Skeletal muscle tissue (tissue), 4 donors: Measurements from ENCODE around the gene ADAMTSL5. TPM values are rescaled to one million over a fixed set of nuclear protein-coding genes. Genes with fewer than 3 reads are reported as not detected.
"Not testable (repeated sequence)": the region's sequence is repeated elsewhere in the genome, so short reads cannot be mapped to it uniquely, and the experiment has no call there.

ENCODE experiments used
- H3K27ac ChIP-seq: one replicate; pipeline ENCODE4 v1.7.0; 2013; ENCODE audit warnings: mild to moderate bottlenecking, low read depth, low read length, inconsistent platforms
- H3K27me3 ChIP-seq, 3 donors: one replicate each; pipeline ENCODE4 v1.7.0; 2013; ENCODE audit warnings: low read length in 3 of 3; ENCODE audit not compliant: control insufficient read depth in 3 of 3, insufficient read depth in 3 of 3
- H3K36me3 ChIP-seq, 3 donors: one replicate each; pipeline ENCODE4 v1.7.0; 2013; ENCODE audit warnings: low read length in 3 of 3; ENCODE audit not compliant: control insufficient read depth in 3 of 3, insufficient read depth in 3 of 3
- H3K4me1 ChIP-seq, 3 donors: one replicate each; pipeline ENCODE4 v1.7.0; 2013; ENCODE audit warnings: low read length in 3 of 3, mild to moderate bottlenecking in 3 of 3; ENCODE audit not compliant: control insufficient read depth in 3 of 3, insufficient read depth in 3 of 3
- H3K4me3 ChIP-seq, 3 donors: one replicate each; pipeline ENCODE4 v1.7.0; 2013; ENCODE audit warnings: low read length in 3 of 3
- H3K9ac ChIP-seq, 3 donors: one replicate each; pipeline ENCODE4 v1.7.0; 2013; ENCODE audit warnings: low read length in 3 of 3, mild to moderate bottlenecking in 3 of 3, moderate library complexity in 2 of 3, low read depth in 1 of 3
- H3K9me3 ChIP-seq, 3 donors: one replicate each; pipeline ENCODE4 v1.7.0; 2013; ENCODE audit warnings: low read length in 3 of 3; ENCODE audit not compliant: control insufficient read depth in 3 of 3
- total RNA-seq: library from RNA; depleted of rRNA; stranded (reverse); fragments of >200 nt; gene quantifications from one replicate; pipeline ENCODE4 v1.2.3, GENCODE V29; 2014
- donor health status: Osteomylitis.

Gene ADAMTSL5
- total RNA-seq, 1 donor from 2014 or later, result 3.1 TPM

GRCh38 chr19:1499231-1499630 lies 13.6 kb downstream of the ADAMTSL5 start:
- H3K9ac ChIP-seq, H3K4me3 ChIP-seq, H3K9me3 ChIP-seq, H3K36me3 ChIP-seq, H3K27ac ChIP-seq: not testable (repeated sequence)
- peaks cover 8 to 16% (median 13%) of the 10 kb centered on the region in 3 donors for H3K4me1 ChIP-seq
- peaks cover 24 to 48% (median 38%) of the 10 kb centered on the region in 3 donors for H3K27me3 ChIP-seq

GRCh38 chr19:1497578-1498235 lies 15.1 kb downstream of the ADAMTSL5 start:
- Histone ChIP-seq H3K27ac (no peak overlapping the region), H3K4me1 (peaks cover 0 to 3% (median 2%) of the 10 kb centered on the region in 3 donors), H3K9me3 (no peaks in the 10 kb centered on the region), H3K4me3 (no peak overlapping the region), H3K36me3 (no peaks in the 10 kb centered on the region), H3K9ac (no peak overlapping the region), H3K27me3 (peaks cover 11 to 39% (median 27%) of the 10 kb centered on the region in 3 donors)

- H3K36me3 ChIP-seq, result no peaks in the 10 kb centered on the region
- H3K27me3 ChIP-seq, result peaks cover 10 to 42% (median 25%) of the 10 kb centered on the region in 3 donors
- no peaks in the 10 kb centered on the region for H3K9me3 ChIP-seq
- H3K4me3 ChIP-seq, result no peak overlapping the region
- no peak overlapping the region for H3K27ac ChIP-seq
- peaks cover 0 to 3% (median 2%) of the 10 kb centered on the region in 3 donors for H3K4me1 ChIP-seq
- H3K9ac ChIP-seq, result no peak overlapping the region
These were observed 15.9 kb downstream of the ADAMTSL5 start for GRCh38 chr19:1496714-1497577.

GRCh38 chr19:1495799-1496713 lies 16.8 kb downstream of the ADAMTSL5 start:
- no peak overlapping the region for H3K9ac ChIP-seq
- no peak overlapping the region for H3K27ac ChIP-seq
- peaks cover 0 to 8% (median 6%) of the 10 kb centered on the region in 3 donors for H3K4me1 ChIP-seq
- H3K4me3 ChIP-seq, result no peak overlapping the region
- peaks cover 17 to 44% (median 25%) of the 10 kb centered on the region in 3 donors for H3K27me3 ChIP-seq
- no peaks in the 10 kb centered on the region for H3K9me3 ChIP-seq
- no peaks in the 10 kb centered on the region for H3K36me3 ChIP-seq

GRCh38 chr19:1495051-1495798 lies 17.6 kb downstream of the ADAMTSL5 start:
- Histone ChIP-seq H3K9me3 (no peaks in the 10 kb centered on the region), H3K4me3 (no peak overlapping the region), H3K27me3 (peaks cover 17 to 42% (median 25%) of the 10 kb centered on the region in 3 donors), H3K36me3 (no peaks in the 10 kb centered on the region), H3K4me1 (peaks cover 0 to 9% (median 8%) of the 10 kb centered on the region in 3 donors), H3K27ac (no peak overlapping the region), H3K9ac (no peak overlapping the region)

GRCh38 chr19:1494115-1494815 lies 18.6 kb downstream of the ADAMTSL5 start:
- Histone ChIP-seq H3K27me3 (peaks cover 17 to 39% (median 25%) of the 10 kb centered on the region in 3 donors), H3K36me3 (no peaks in the 10 kb centered on the region), H3K9ac (no peak overlapping the region)

GRCh38 chr19:1492474-1493006 lies 20.3 kb downstream of the ADAMTSL5 start:
- H3K4me1 ChIP-seq, result peaks cover 0 to 17% (median 13%) of the 10 kb centered on the region in 3 donors

More at GRCh38 chr19:1494115-1494815, 18.6 kb downstream of the ADAMTSL5 start:
- no peaks in the 10 kb centered on the region for H3K9me3 ChIP-seq
- H3K4me3 ChIP-seq, result no peak overlapping the region
- H3K27ac ChIP-seq, result no peak overlapping the region
- H3K4me1 ChIP-seq, result peaks cover 0 to 16% (median 13%) of the 10 kb centered on the region in 3 donors

GRCh38 chr19:1491849-1492170 lies 21.0 kb downstream of the ADAMTSL5 start:
- peaks cover 0 to 17% (median 13%) of the 10 kb centered on the region in 3 donors for H3K4me1 ChIP-seq
- H3K27ac ChIP-seq, result no peak overlapping the region
- peak overlapping the region in 1 of 3 donors; percentile 75 for H3K4me3 ChIP-seq
- no peak overlapping the region for H3K9ac ChIP-seq
- no peaks in the 10 kb centered on the region for H3K9me3 ChIP-seq
- H3K36me3 ChIP-seq, result no peaks in the 10 kb centered on the region
- H3K27me3 ChIP-seq, result peaks cover 10 to 24% (median 13%) of the 10 kb centered on the region in 3 donors

More at GRCh38 chr19:1492474-1493006, 20.3 kb downstream of the ADAMTSL5 start:
- Histone ChIP-seq H3K27ac (no peak overlapping the region), H3K36me3 (no peaks in the 10 kb centered on the region), H3K9me3 (no peaks in the 10 kb centered on the region), H3K4me3 (no peak overlapping the region), H3K9ac (no peak overlapping the region), H3K27me3 (peaks cover 11 to 31% (median 20%) of the 10 kb centered on the region in 3 donors)
